Ishikawa (cell line): ENCODE measurements around the gene STXBP3.

Experiments used
- CEBPB ChIP-seq: IDR thresholded peaks from 2 replicates; pipeline ENCODE4 v1.6.1; 2012
- CREB1 ChIP-seq: IDR thresholded peaks from 2 replicates; pipeline ENCODE4 v1.6.1; 2012; ENCODE audit warnings: low read depth
- EGR1 ChIP-seq: IDR thresholded peaks from 2 replicates; pipeline ENCODE4 v1.6.1; 2012
- EP300 ChIP-seq: IDR thresholded peaks from 2 replicates; pipeline ENCODE4 v1.6.1; 2012; ENCODE audit warnings: borderline replicate concordance
- FOXM1 ChIP-seq: IDR thresholded peaks from 2 replicates; pipeline ENCODE4 v1.6.1; 2012; ENCODE audit warnings: low read depth, borderline replicate concordance
- MAX ChIP-seq: IDR thresholded peaks from 2 replicates; pipeline ENCODE4 v1.6.1; 2012
- NFIC ChIP-seq: IDR thresholded peaks from 2 replicates; pipeline ENCODE4 v1.6.1; 2012
- RAD21 ChIP-seq: IDR thresholded peaks from 2 replicates; pipeline ENCODE4 v1.6.1; 2012; ENCODE audit warnings: low read depth
- REST ChIP-seq: IDR thresholded peaks from 2 replicates; pipeline ENCODE4 v1.6.1; 2012; ENCODE audit warnings: low read depth, mild to moderate bottlenecking
- TAF1 ChIP-seq: IDR thresholded peaks from 2 replicates; pipeline ENCODE4 v1.6.1; 2012; ENCODE audit warnings: low read depth, mild to moderate bottlenecking
- TCF12 ChIP-seq: IDR thresholded peaks from 2 replicates; pipeline ENCODE4 v1.6.1; 2012; ENCODE audit warnings: low read depth
- TEAD4 ChIP-seq: IDR thresholded peaks from 2 replicates; pipeline ENCODE4 v1.6.1; 2012
- USF1 ChIP-seq: IDR thresholded peaks from 2 replicates; pipeline ENCODE4 v1.6.1; 2012
- YY1 ChIP-seq: IDR thresholded peaks from 2 replicates; pipeline ENCODE4 v1.6.1; 2012; ENCODE audit warnings: low read depth
- ZBTB7A ChIP-seq: IDR thresholded peaks from 2 replicates; pipeline ENCODE4 v1.6.1; 2012; ENCODE audit warnings: low read depth

Gene STXBP3

DNA sequence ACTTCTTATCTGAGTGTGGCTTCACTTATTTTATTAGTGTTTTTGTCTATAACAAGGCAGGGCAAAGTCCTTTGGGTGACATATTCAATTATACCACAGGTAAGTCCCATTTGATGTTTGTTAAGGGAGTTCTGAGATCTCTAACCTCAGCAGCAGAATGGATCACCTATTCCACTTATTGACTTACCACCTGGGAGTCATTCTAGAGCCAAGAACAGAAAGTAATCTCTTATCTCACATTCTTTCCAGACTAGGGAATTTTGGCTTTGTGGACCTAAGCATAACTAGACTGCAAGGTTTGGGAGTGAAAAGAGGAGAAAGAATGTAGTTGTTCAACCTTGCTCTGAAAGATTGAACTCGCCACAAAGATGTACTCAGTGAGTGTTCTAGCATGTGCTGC is 20.6 kb upstream of the STXBP3 start:
- TF ChIP-seq TCF12 (no peak), TEAD4 (no peak), RAD21 (no peak), CEBPB (no peak), CREB1 (no peak), NFIC (no peak), ZBTB7A (no peak), EGR1 (no peak), USF1 (no peak), YY1 (no peak)

GRCh38 chr1:108728327-108728923 is 18.0 kb upstream of the STXBP3 start:
- no peak for TF ChIP-seq REST

DNA sequence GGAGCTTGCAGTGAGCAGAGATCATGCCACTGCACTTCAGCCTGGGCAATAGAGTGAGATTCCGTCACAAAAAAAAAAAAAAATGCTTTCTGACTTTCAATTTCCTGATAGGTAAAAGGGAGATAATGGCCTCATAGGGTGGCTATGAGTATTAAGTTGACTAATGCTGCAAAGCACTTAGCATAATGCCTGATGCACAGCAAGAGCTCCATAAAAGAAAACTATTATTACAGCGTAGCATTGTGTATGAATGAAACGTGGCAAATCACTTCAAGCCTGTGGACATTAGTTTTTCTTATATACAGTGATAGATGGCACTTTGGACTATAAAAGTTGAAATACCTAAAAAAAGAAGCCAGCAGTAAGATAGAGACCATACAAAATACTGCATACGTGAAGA is 17.0 kb upstream of the STXBP3 start:
- no peak for TF ChIP-seq TAF1
- no peak for TF ChIP-seq MAX
- no peak for TF ChIP-seq REST
- TF ChIP-seq TEAD4, result no peak
- TF ChIP-seq CEBPB, result no peak
- TF ChIP-seq EGR1, result no peak
- no peak for TF ChIP-seq YY1
- TF ChIP-seq FOXM1, result no peak
- TF ChIP-seq RAD21, result no peak
- TF ChIP-seq USF1, result no peak
- no peak for TF ChIP-seq CREB1
- TF ChIP-seq TCF12, result no peak
- no peak for TF ChIP-seq EP300

DNA sequence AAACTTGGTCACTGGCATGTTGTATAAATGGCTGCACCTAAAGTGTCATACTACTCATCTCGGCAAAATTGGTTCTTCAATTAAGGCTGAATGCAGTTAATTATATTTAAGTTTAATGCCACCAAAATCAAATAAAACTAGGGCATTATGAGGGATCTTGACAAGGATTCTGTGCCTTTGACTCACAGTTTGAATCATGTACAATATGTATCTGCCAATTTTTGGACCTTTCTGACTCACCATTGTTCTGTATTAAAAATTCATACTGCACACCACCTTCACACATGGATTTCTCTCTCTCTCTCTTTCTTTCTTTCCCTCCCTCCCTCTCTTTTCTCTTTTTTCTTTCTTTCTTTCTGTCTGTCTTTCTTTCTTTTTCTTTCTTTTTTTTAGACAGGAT is 14.1 kb upstream of the STXBP3 start:
- no peak for TF ChIP-seq CEBPB
- no peak for TF ChIP-seq MAX
- TF ChIP-seq EGR1, result no peak
- TF ChIP-seq CREB1, result no peak
- TF ChIP-seq RAD21, result no peak
- no peak for TF ChIP-seq TCF12
- no peak for TF ChIP-seq NFIC
- no peak for TF ChIP-seq USF1
- TF ChIP-seq REST, result no peak
- TF ChIP-seq FOXM1, result no peak
- no peak for TF ChIP-seq TEAD4
- no peak for TF ChIP-seq YY1
- no peak for TF ChIP-seq TAF1
- no peak for TF ChIP-seq ZBTB7A
- no peak for TF ChIP-seq EP300
